GM10248 (cell line): ENCODE data around the gene TLR1.

Experiments used
- CTCF ChIA-PET: fragments of 300-600 bp; sonication (Branson Sonifier 250); formaldehyde crosslinking; extraction: SDS; loops from one replicate; lab custom pipeline; 2021; ENCODE audit warnings: antibody characterized with exemption; lab: Yijun Ruan, JAX
- POLR2A ChIA-PET: fragments of 350-650 bp; sonication (Branson Sonifier 250); formaldehyde crosslinking; extraction: SDS; loops from one replicate; lab custom pipeline; 2020; ENCODE audit warnings: antibody characterized with exemption; lab: Yijun Ruan, JAX
- DNase-seq: peaks from one replicate; pipeline ENCODE4 v3.0.0; 2012; ENCODE audit errors: extremely low spot score
- TF ChIP-seq, protein P1 (sequence below): IDR thresholded peaks from 2 replicates; pipeline ENCODE4 v1.5.1; 2012; ENCODE audit warnings: mild to moderate bottlenecking, low read depth; ENCODE audit errors: extremely low read depth, missing control alignments, control extremely low read depth

Gene TLR1

DNA sequence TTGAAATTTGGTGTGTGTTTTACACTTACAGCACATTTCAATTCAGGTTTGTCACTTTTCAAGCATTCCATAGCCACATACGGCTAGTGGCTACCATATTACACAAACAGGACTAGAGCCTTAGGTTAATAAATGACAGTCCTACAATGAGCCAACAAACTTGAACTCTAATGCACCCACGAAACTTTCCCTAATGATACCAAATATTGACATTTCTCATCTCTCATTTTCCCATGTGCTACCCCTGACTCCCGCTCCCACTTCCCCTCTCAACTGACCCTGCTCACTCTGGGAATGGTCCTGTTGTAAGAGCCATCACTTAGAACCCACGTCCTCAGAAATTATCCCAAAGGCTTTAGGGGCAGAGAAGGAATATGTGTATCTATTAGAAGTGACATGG, 16.9 kb downstream of the TLR1 start:
- POLR2A ChIA-PET = no interaction called here
- CTCF ChIA-PET = interaction anchor here (1.2 to 9.3 kb wide), 4 partner anchors 11 to 73 kb away, joined by 5 to 256 read pairs (median 28); partner anchors contain the start of gene TLR1
- no peak for DNase-seq

DNA sequence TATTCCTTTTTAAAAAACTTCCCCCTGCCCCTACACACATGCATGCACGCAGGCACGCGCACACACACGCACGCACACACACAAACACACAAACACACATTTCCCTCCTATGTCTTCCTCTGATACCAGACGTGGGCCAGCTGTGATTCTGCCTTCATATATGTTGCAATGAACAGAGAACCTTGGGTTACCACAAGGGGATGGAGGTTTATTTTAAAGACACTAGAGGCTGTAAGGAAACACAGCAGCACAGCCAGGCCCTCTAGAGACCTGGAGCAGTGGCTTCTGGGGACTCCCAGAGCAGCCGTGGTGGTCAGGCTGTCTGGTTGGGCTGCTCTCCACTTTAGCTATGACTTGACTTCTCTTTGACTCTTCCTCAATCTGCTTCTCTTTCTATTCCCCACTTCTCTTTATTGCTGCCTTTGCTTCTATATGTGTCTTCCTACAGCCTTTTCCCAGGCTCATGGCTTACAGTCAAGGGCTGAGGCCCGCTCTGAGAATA, 18.6 kb downstream of the TLR1 start:
- DNase-seq = peak; percentile 65
- POLR2A ChIA-PET = no interaction called here
- CTCF ChIA-PET = interaction anchor here (1.0 to 9.3 kb wide), 7 partner anchors 13 to 611 kb away, joined by 3 to 256 read pairs (median 7); partner anchors contain the start of gene TLR1
- TF ChIP-seq, protein P1, sequence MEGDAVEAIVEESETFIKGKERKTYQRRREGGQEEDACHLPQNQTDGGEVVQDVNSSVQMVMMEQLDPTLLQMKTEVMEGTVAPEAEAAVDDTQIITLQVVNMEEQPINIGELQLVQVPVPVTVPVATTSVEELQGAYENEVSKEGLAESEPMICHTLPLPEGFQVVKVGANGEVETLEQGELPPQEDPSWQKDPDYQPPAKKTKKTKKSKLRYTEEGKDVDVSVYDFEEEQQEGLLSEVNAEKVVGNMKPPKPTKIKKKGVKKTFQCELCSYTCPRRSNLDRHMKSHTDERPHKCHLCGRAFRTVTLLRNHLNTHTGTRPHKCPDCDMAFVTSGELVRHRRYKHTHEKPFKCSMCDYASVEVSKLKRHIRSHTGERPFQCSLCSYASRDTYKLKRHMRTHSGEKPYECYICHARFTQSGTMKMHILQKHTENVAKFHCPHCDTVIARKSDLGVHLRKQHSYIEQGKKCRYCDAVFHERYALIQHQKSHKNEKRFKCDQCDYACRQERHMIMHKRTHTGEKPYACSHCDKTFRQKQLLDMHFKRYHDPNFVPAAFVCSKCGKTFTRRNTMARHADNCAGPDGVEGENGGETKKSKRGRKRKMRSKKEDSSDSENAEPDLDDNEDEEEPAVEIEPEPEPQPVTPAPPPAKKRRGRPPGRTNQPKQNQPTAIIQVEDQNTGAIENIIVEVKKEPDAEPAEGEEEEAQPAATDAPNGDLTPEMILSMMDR = no peak

More for the DNA sequence above, 16.9 kb downstream of the TLR1 start:
- TF ChIP-seq, protein P1 = no peak

DNA sequence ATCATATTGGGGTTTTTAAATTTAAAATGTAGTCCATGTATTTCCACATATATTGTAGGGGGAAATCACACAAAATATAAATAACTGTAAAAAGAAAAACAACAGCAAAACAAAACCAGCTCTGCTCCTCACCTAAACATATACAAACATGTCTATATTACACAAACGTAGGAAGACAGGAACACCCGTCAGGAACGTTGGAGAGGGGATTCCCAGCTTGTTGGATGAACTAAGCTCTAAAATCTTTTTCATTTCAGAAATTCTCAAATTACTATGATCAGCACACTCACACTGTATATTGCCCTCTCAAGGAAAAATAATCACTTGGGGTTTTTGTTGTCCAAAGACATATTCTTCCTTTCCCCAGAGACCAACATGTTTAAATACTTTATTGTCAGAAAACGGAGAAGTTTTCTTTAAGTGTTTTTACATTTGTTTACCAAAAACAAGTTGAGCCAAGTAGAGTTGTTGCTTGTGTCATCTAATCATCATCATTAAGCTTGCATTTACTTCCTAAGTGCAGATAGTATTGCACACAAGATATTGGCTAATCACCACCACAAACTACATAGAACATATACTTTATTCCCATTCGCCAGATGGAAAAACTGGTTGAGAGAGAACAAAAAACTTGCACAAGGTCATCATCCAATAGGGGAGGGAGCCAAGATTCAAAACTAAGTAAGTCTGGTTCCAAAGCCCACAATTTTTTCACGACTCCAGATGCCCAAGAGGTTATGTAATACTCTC, 19.4 kb downstream of the TLR1 start:
- POLR2A ChIA-PET = interaction anchor here (0.5 kb wide), 1 partner anchor 25 kb away, joined by 5 read pairs; no protein-coding TSS in a partner anchor
- DNase-seq = no peak
- CTCF ChIA-PET = interaction anchor here (0.7 to 9.3 kb wide), 9 partner anchors 13 to 611 kb away, joined by 3 to 256 read pairs (median 6); partner anchors contain the start of genes TLR1 and TLR6
- TF ChIP-seq, protein P1 = no peak

DNA sequence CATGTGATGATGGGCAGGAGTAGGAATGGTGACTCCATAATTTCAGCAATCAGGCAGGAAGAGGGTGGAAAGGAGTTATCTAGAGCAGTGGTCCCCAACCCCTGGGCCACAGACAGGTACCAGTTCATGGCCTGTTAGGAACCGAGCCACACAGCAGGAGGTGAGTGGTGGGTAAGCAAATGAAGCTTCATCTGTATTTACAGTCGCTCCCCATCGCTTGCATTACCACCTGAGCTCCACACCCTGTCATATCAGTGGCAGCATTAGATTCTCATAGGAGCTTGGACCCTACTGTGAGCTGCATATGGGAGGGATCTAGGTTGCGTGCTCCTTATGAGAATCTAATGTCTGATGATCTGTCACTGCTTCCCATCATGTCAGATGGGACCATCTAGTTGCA, 20.4 kb downstream of the TLR1 start:
- ChIA-PET POLR2A (no interaction called here), CTCF (interaction anchor here (2.4 to 9.3 kb wide), 6 partner anchors 14 to 465 kb away, joined by 6 to 256 read pairs (median 56); partner anchors contain the start of genes TLR1 and TLR6)
- TF ChIP-seq, protein P1 = no peak
- DNase-seq = no peak

DNA sequence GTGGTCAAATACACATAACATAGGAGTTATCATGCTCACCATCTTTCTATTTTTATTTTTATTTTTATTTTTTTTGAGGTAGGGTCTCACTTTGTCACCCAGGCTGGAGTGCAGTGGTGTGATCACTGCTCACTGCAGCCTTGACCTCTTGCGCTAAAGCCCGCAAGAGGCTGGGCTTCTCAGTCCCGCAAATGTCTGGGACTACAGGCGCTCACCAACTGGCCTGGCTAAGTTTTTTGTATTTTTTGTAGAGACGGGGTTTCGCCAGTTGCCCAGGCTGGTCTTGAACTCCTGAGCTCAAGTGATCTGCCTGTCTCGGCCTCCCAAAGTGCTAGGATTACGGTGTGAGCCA, 21.5 kb downstream of the TLR1 start:
- CTCF ChIA-PET = interaction anchor here (0.7 to 9.3 kb wide), 35 partner anchors 12 to 1191 kb away, joined by 3 to 256 read pairs (median 4); partner anchors contain the start of genes TLR1 and TLR6
- TF ChIP-seq, protein P1 = no peak
- no peak for DNase-seq
- POLR2A ChIA-PET = interaction anchor here (0.5 to 1.5 kb wide), 9 partner anchors 8 to 651 kb away, joined by 3 to 11 read pairs (median 5); partner anchors contain the start of gene TLR1

DNA sequence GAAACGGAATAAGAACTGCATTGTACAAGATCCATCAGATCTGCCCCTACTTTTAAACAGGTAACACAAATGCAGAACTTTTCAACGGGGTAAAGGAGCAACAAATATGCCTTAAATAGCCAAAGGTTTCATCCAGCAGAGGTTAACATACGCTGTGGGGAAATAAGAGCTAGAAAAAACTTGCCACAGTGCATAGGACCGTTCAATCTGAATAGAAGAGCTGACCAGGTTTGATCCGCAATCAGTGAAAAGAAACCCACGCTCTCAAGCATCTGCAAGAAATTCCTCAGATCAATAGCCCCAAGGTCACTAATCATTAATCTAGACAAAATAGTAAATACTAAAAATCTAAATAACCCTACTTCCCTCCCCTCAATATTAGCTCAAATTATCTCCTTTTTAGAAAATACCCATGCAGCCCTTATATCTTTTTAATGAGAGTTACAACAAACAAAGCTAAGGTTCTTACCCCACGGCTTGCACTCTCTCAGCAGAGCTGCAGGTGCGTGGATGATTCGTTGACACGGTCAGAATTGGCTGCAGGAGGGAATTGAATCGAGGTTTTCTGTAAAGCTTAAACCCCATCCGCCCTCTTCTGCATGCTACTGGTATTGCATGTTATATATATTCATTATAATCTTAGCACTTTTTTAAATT, 22.0 kb downstream of the TLR1 start, which contains the start of gene TLR10:
Gene TLR10 (minus strand): TSS at position 539 of the 657 bp plus-strand sequence. CDS start 7,400 bp downstream, outside the sequence.
- TF ChIP-seq, protein P1 = peak; percentile 55
- CTCF ChIA-PET = interaction anchor here (0.7 to 9.3 kb wide), 40 partner anchors 12 to 1192 kb away, joined by 3 to 256 read pairs (median 4); partner anchors contain the start of genes TLR1 and TLR6
- peak; percentile 67 for DNase-seq
- POLR2A ChIA-PET = interaction anchor here (0.5 to 1.9 kb wide), 10 partner anchors 8 to 650 kb away, joined by 3 to 11 read pairs (median 6); partner anchors contain the start of gene TLR1
